Neural cell (in vitro differentiated cells): Measurements from ENCODE around the gene SMIM38. TPM values are rescaled to one million over a fixed set of nuclear protein-coding genes. Genes with fewer than 3 reads are reported as not detected.

Source experiments
- H2AFZ ChIP-seq: fragments of 200-600, 300-800 bp; sonication (generic), shearing (Covaris generic); 2 replicates; pipeline ENCODE4 v1.6.0; 2014; ENCODE audit warnings: low read depth, mild to moderate bottlenecking, antibody characterized with exemption, low read length, moderate library complexity
- H3F3A ChIP-seq: fragments of 200-600 bp; shearing (Covaris generic); 2 replicates; pipeline ENCODE4 v1.6.1; 2016; ENCODE audit warnings: mild to moderate bottlenecking, moderate library complexity, mixed read lengths, antibody characterized with exemption, low read length; ENCODE audit not compliant: insufficient read depth, poor library complexity, severe bottlenecking
- H3K27ac ChIP-seq: fragments of 200-600, 300-800 bp; sonication (generic), shearing (Covaris generic); 2 replicates; pipeline ENCODE4 v1.5.1; 2014; ENCODE audit warnings: mild to moderate bottlenecking, low read length, moderate library complexity
- H3K27me3 ChIP-seq: fragments of 300-800, 200-600 bp; sonication (generic), shearing (Covaris generic); 2 replicates; pipeline ENCODE4 v1.6.0; 2014; ENCODE audit warnings: mild to moderate bottlenecking, low read depth, low read length, moderate library complexity; ENCODE audit not compliant: insufficient read depth
- H3K36me3 ChIP-seq: fragments of 300-800, 200-600 bp; sonication (generic), shearing (Covaris generic); 2 replicates; pipeline ENCODE4 v1.5.1; 2014; ENCODE audit warnings: mild to moderate bottlenecking, antibody characterized with exemption, low read length, moderate library complexity; ENCODE audit not compliant: insufficient read depth
- H3K4me2 ChIP-seq: fragments of 300-800, 200-600 bp; sonication (generic), shearing (Covaris generic); 2 replicates; pipeline ENCODE4 v1.6.0; 2014; ENCODE audit warnings: mild to moderate bottlenecking, low read length
- H3K4me3 ChIP-seq: fragments of 300-800, 200-600 bp; sonication (generic), shearing (Covaris generic); 2 replicates; pipeline ENCODE4 v1.5.1; 2014; ENCODE audit warnings: mild to moderate bottlenecking, low read length, moderate library complexity
- H3K79me2 ChIP-seq: fragments of 200-600 bp; shearing (Covaris generic); replicated peaks from 2 replicates; pipeline ENCODE4 v1.6.0; 2014; ENCODE audit warnings: mild to moderate bottlenecking, low read length, moderate library complexity; ENCODE audit not compliant: insufficient read depth
- H3K9ac ChIP-seq: fragments of 300-800, 200-600 bp; sonication (generic), shearing (Covaris generic); 2 replicates; pipeline ENCODE4 v1.6.1; 2016; ENCODE audit warnings: mild to moderate bottlenecking, low read length, mixed read lengths
- H3K9me2 ChIP-seq: fragments of 200-600 bp; shearing (Covaris generic); 2 replicates; pipeline ENCODE4 v1.6.1; 2016; ENCODE audit warnings: mild to moderate bottlenecking, low read length, mixed read lengths; ENCODE audit not compliant: insufficient read depth
- H3K9me3 ChIP-seq: fragments of 200-600, 300-800 bp; sonication (generic), shearing (Covaris generic); 2 replicates; pipeline ENCODE4 v1.6.1; 2016; ENCODE audit warnings: mild to moderate bottlenecking, mixed run types, low read length, moderate library complexity, mixed read lengths
- H4K20me1 ChIP-seq: fragments of 200-600 bp; shearing (Covaris generic); 2 replicates; pipeline ENCODE4 v1.6.1; 2016; ENCODE audit warnings: mild to moderate bottlenecking, mixed run types; ENCODE audit not compliant: insufficient read depth
- CTCF ChIP-seq: fragments of 450-650 bp; IDR thresholded peaks from 2 replicates; pipeline ENCODE4 v1.5.1; 2014; ENCODE audit warnings: antibody characterized with exemption, mild to moderate bottlenecking, moderate library complexity; ENCODE audit not compliant: poor library complexity, severe bottlenecking
- EP300 ChIP-seq: fragments of 450-650 bp; conservative IDR thresholded peaks from 2 replicates; pipeline ENCODE4 v1.6.1; 2014; ENCODE audit warnings: antibody characterized with exemption, mild to moderate bottlenecking, moderate library complexity; ENCODE audit not compliant: poor library complexity, severe bottlenecking
- EZH2 ChIP-seq: fragments of 200-600, 300-800 bp; shearing (Covaris generic), sonication (generic); IDR thresholded peaks from 2 replicates; pipeline ENCODE4 v1.6.1; 2014; ENCODE audit warnings: antibody characterized with exemption, low read length, borderline replicate concordance, mild to moderate bottlenecking; ENCODE audit not compliant: insufficient read depth, poor library complexity, severe bottlenecking
- MXI1 ChIP-seq: fragments of 450-650 bp; conservative IDR thresholded peaks from 2 replicates; pipeline ENCODE4 v1.6.1; 2014; ENCODE audit warnings: antibody characterized with exemption, mild to moderate bottlenecking; ENCODE audit not compliant: poor library complexity, severe bottlenecking
- POLR2AphosphoS5 ChIP-seq: IDR thresholded peaks from 2 replicates; pipeline ENCODE4 v1.6.1; 2012
- RAD21 ChIP-seq: fragments of 450-650 bp; conservative IDR thresholded peaks from 2 replicates; pipeline ENCODE4 v1.6.1; 2014; ENCODE audit warnings: antibody characterized with exemption, mild to moderate bottlenecking, moderate library complexity
- REST ChIP-seq: IDR thresholded peaks from 2 replicates; pipeline ENCODE4 v1.6.1; 2012; ENCODE audit warnings: borderline replicate concordance
- SMC3 ChIP-seq: fragments of 450-650 bp; conservative IDR thresholded peaks from 2 replicates; pipeline ENCODE4 v1.6.1; 2014; ENCODE audit warnings: antibody characterized with exemption, mild to moderate bottlenecking, moderate library complexity; ENCODE audit not compliant: poor library complexity
- TAF1 ChIP-seq: IDR thresholded peaks from 2 replicates; pipeline ENCODE4 v1.6.1; 2012; ENCODE audit warnings: low read depth
- polyA plus RNA-seq: library from polyadenylated mRNA; depleted of rRNA; stranded (reverse); fragments of >200 nt; gene quantifications from 2 replicates; pipeline ENCODE4 v1.2.3, GENCODE V29; 2014

SMIM38 gene
- polyA plus RNA-seq, 1 donor from 2014 or later: 1.9 TPM

- H3K4me3 ChIP-seq: no peak overlapping the region
- no peaks in the 10 kb centered on the region for H4K20me1 ChIP-seq
- H3K36me3 ChIP-seq: no peaks in the 10 kb centered on the region
- H3K9me3 ChIP-seq: no peaks in the 10 kb centered on the region
- H3K9ac ChIP-seq: no peak overlapping the region
- H3K4me2 ChIP-seq: no peak overlapping the region
- H3K79me2 ChIP-seq: no peaks in the 10 kb centered on the region
- no peak overlapping the region for H3K27ac ChIP-seq
- no peaks in the 10 kb centered on the region for H3F3A ChIP-seq
- no peaks in the 10 kb centered on the region for H3K9me2 ChIP-seq
- no peak overlapping the region for H2AFZ ChIP-seq
- TF ChIP-seq EZH2: no peak
- no peak for TF ChIP-seq SMC3
- no peak for TF ChIP-seq CTCF
- TF ChIP-seq TAF1: no peak
- no peak for TF ChIP-seq REST
- no peak for TF ChIP-seq POLR2AphosphoS5
- TF ChIP-seq MXI1: no peak
- no peak for TF ChIP-seq RAD21
- no peak for TF ChIP-seq EP300
- H3K27me3 ChIP-seq: no peaks in the 10 kb centered on the region
These were observed 49.4 kb downstream of the SMIM38 start for GRCh38 chr11:69204941-69205742.

Other genes with a start within 250 kb of the SMIM38 start
- gene MRGPRD, start 174.9 kb upstream of the SMIM38 start, polyA plus RNA-seq: not detected in 2 replicates
- not detected in 2 replicates for gene MRGPRF, start 142.7 kb upstream of the SMIM38 start, polyA plus RNA-seq
- gene TPCN2, start 107.0 kb upstream of the SMIM38 start, polyA plus RNA-seq: 14.1 and 14.2 TPM in 2 replicates
- gene MYEOV, start 138.2 kb downstream of the SMIM38 start, polyA plus RNA-seq: not detected in 2 replicates